ENCODE data around the gene EMILIN1.

Gene EMILIN1

DNA sequence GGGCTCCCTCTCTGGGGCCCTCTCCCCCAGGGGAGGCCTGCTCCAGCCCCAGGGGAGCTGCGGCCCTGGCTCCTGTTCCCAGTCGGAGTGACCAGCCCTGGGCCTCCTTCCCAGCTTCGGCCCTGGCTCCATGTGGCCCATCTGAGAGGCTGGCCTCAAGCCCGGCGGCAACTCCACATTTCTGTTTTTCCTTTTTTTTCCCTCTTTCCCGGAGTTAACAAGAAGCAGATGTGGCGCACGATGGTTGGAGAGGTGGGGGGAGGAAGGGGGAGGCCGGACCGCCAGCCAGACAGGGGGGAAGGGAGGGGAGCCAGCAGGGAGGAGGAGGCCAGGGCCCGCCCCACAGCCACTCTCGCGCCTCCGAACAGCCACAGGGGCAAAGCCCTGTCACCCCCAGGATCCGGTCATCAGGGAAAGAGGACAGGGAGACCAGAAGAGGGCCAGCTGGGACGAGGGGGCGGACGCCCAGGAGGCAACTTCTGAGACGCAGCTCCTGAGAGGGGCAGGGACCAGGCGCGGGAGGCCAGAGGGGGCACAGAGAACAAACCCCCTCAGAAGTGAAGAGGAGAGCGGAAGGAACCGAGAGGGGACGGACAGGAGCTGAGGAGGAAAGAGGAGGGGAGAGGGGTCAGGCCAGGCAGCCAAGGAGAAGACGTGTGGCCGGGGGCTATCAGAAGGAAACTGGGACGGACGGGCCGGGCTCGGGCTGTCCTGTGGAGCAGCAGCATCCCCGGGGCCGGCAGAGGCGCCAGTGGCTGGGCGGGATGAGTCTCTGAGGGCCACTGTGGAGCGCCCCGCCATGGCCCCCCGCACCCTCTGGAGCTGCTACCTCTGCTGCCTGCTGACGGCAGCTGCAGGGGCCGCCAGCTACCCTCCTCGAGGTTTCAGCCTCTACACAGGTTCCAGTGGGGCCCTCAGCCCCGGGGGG, at the start of gene EMILIN1:
Gene EMILIN1, plus strand, starts transcription at position 349 of the 928 bp plus-strand sequence. Its CDS starts 451 bp downstream, at position 800.
- no peak for DNase-seq

DNA sequence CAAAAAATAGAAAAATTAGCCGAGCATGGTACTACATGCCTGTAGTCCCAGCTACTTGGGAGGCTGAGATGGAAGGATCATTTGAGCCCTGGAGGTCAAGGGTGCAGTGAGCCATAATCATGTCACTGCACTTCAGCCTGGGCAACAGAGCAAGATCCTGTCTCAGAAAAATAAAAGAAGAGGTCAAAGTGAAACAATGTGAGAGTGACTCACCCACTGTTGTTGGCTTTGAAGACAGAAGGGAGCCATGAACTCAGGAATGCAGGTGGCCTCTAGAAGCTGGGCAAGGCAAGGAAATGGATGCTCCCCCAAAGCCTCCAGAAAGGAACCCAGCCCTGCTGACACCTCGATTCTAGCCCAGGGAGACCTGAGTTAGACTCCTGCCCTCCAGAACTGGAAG, 49.4 kb upstream of the EMILIN1 start:
- DNase-seq, result no peak

GRCh38 chr2:27032495-27033252, 45.7 kb upstream of the EMILIN1 start, which contains the start of gene TMEM214:
TSS of gene TMEM214 (plus strand) at chr2:27032965. CDS start at chr2:27033016, 51 bp downstream.
- peak; percentile 72 to 76 for DNase-seq

DNA sequence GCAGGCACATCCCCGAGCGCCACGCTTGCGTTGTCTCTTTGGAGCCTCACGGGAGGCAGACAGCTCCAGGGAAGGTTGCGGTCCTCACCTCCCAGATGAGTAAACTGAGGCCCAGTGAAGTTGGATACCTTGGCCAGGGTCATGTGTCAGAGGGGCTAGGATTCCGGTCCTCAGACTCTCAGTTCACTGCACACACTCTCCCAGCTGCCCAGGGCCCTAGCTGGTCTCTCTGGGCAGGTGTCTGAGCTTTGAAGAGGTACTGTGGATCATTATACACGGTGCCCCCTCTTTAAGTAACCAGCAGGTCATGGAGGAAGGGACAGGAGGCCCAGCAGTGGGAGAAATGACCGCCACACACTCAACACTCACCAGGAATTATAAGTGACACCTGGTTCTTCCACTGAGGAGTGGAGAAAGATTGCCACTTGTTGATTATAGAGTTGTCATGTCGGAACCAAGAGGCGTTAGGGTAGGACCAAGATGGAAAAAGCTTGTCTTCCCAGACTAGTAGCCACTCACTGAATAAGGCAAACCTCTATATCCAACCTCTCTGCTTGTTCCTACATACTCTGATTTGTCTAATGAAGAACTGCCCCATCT, 45.1 kb upstream of the EMILIN1 start:
- no peak for DNase-seq

DNA sequence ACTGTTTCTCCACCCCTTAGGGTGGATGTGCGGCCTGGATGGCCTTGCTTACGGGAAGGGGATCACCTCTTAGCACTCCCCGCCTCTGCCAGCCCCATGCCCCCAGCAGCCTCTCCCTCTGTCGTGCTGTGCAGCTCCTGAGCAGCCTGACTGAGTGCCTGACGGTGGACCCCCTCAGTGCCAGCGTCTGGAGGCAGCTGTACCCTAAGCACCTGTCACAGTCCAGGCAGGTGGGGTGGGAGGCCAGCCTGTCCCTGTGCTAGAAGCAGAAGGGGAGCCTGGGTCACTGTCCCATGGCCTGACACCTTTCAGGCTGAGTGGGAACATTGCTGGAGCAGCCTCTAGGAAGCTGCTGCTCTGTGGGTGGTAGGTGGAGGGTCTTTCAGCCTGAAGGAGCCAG, 40.4 kb upstream of the EMILIN1 start:
- no peak for DNase-seq

- DNase-seq, result no peak
These were observed 39.6 kb upstream of the EMILIN1 start for GRCh38 chr2:27038631-27039339.

DNA sequence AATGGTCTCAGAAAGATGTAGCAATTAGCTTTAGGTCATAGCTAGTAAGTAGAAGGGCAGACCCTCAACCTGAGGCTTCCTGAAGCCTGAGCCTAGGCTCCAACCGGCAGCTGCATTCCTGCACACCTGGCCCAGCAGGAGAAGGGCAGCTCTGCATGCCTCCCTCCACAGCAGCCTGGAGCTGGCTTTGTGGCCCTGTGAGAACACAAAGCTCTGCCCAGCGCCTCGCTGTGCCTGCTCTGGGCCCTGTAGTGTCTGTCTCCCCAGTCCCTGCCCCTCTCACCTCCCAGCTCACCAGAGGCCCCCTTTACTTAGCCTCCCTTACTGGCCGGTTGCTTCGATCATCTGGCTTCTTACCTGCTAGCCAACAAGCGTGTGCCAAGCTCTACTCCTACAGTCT, 39.0 kb upstream of the EMILIN1 start:
- no peak for DNase-seq

DNA sequence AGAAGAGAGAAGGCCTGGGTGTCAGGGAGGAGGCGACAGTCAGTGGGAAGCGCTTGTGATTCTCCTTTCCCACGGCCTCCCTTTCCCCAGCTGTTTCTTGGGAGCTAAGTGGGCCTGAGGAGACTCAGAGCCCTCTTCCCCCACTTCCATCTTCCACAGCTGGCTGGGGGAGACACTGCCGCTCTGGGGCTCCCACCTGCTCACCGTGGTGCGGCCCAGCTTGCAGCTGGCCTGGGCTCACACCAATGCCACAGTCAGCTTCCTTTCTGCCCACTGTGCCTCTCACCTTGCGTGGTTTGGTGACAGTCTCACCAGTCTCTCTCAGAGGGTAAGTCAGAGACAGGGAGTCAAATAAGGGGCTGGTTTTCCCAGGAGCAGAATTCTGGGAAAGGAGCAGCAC, 38.5 kb upstream of the EMILIN1 start:
- DNase-seq, result no peak

DNA sequence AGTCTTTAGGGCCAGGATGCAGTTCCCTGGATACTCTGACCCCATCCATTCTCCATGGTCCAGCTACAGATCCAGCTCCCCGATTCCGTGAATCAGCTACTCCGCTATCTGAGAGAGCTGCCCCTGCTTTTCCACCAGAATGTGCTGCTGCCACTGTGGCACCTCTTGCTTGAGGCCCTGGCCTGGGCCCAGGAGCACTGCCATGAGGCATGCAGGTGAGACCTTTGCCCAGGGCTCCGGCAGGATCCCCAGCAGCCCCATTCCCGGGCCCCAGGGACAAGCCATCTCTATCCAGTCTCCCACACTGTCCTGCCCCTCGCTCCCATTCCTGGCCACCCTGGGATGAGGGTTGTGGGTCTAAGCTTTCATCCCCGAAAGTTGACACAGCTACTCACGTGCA, 38.1 kb upstream of the EMILIN1 start:
- no peak for DNase-seq

DNA sequence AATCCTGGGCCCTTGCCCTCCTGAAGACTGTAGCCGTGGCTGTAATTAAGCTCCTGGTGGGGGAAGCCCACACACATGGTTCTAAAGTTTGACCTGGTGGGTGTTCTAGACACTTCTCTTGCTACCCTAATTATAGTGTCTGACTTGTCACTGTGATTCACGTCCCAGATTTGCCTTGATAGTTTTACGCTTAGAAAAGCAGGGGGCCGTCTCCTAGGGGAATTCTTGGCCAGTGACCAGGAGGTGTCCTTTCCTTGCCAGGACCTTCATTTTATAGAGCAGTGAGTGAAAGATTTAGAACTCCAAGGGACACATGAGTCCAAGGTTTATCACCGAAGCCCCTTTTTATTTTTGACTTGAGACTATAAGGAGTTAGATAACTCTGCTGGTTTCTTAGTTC, 36.7 kb upstream of the EMILIN1 start:
- no peak for DNase-seq

GRCh38 chr2:27042159-27042661, 36.2 kb upstream of the EMILIN1 start:
- DNase-seq, result no peak

GRCh38 chr2:27042985-27043634, 35.3 kb upstream of the EMILIN1 start:
- no peak for DNase-seq

- peak; percentile 57 to 77 for DNase-seq
These were observed 28.8 kb upstream of the EMILIN1 start for GRCh38 chr2:27049422-27050280.

DNA sequence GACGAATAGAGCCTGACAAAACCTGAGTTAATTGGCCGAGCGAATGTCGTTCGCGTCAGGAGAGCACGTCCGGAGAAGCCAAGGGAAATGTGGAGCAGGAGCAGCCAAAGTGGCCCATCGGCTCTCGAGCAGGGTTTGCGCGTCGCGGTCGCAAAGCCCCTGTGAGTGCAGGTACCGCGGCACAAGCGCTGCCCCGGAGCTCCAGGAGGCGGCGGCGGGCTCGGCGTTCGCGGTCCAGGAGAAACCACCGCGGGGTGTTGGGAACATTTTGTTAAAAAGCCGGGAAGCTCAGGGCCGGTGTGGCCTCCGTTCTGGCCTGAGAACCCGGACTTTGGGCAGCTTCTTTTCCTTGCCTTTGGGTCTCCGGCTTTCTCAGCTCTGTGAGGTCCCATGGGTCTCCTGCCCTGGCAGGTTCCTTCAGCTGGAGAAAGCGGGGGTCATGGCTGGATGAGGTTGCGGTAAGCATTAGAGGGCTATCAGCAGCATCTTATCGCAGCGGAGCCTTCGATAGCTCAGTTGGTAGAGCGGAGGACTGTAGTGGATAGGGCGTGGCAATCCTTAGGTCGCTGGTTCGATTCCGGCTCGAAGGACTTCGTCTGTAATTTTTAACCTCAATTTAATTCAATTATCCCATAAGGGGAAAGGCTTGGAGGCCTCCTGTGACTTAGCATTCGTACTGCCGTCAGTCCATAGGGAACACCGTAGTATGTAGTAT, 28.0 kb upstream of the EMILIN1 start:
- peak; percentile 85 to 90 for DNase-seq

- peak; percentile 93 to 95 for DNase-seq
These were observed 27.2 kb upstream of the EMILIN1 start, which contains the start of gene AGBL5 for GRCh38 chr2:27050996-27051901. TSS of gene AGBL5 (plus strand) at chr2:27051668. CDS start at chr2:27052959, 1,291 bp downstream.

- peak in 1 of 2 donors; percentile 39 for DNase-seq
These were observed 26.3 kb upstream of the EMILIN1 start for GRCh38 chr2:27051902-27052645.

DNA sequence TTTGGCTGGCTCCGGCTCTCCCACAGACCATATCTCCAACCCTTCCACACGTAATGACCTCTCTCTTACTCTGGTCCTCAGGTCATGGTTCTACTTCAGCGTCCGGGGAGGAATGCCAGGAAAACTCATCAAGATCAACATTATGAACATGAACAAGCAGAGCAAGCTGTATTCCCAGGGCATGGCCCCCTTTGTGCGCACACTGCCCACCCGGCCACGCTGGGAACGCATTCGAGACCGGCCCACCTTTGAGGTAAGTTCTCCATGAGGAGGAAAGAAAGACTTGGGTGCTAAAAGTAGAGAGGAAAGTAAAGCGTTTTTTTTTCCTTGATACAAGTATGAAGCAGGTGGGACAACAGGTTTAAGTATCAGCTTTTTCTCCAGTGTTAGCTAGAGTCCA, 25.1 kb upstream of the EMILIN1 start:
- DNase-seq, result no peak

DNA sequence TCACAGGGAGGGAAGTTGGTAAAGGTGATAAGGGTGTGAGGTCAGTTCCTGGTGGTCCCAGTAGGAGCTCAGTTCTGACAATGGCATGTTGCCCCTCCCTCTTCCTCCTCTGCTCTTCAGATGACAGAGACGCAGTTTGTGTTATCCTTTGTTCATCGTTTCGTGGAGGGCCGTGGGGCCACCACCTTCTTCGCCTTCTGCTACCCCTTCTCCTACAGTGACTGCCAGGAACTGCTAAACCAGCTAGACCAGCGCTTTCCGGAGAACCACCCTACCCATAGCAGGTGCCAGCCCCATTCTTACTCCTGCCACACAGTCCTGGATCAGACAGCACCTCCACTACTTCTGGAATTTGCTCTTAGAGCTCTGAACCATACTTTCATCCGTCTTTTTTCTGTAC, 24.6 kb upstream of the EMILIN1 start:
- no peak for DNase-seq
